AG08395 (cell line): Measurements from ENCODE around the gene CHIT1.
"Not testable (repeated sequence)": the region's sequence is repeated elsewhere in the genome, so short reads cannot be mapped to it uniquely, and the experiment has no call there.

Experiments
- DNase-seq: peaks from one replicate; pipeline ENCODE4 v3.0.0; 2012; ENCODE audit warnings: mixed read lengths, low spot score

Gene CHIT1

DNA sequence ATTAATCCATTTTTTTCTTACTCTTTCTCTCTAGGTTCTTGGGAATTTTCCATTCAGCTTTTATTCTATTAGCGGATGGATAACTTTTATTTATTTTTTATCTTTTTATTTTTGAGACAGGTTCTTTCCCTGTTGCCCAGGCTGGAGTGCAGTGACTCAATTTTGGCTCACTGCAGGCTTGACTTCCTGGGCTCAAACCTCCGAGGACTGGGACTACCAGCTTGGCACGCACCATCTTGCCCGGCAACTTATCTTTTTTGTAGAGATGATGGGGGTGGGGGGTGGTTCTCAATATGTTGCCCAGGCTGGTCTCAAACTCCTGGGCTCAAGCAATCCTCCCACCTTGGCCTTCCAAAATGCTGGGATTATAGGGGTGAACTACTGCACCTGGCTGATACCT, 36.1 kb upstream of the CHIT1 start:
- no peak for DNase-seq

DNA sequence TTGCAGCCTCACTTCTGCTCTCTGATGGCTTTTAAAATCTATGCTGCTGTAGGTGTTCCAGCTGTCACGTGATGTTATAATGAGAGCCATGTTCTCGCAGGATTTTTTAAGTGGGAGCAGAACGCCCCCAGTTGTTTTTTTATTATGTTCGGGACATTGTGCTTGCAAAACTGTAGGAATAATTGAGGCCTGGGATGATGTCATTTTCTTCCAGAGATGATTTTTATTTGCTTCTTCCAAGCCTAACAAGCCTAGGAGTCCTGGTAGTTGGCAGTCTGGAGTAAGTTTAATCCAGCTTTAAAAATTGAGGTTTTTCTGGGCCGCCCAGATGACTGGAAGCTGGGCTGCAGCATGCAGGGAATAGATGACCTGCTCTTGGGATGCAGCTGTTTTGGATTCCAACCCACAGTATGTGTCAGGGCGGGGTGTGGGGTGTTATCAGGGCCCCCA, 34.6 kb upstream of the CHIT1 start:
- peak; percentile 48 for DNase-seq

DNA sequence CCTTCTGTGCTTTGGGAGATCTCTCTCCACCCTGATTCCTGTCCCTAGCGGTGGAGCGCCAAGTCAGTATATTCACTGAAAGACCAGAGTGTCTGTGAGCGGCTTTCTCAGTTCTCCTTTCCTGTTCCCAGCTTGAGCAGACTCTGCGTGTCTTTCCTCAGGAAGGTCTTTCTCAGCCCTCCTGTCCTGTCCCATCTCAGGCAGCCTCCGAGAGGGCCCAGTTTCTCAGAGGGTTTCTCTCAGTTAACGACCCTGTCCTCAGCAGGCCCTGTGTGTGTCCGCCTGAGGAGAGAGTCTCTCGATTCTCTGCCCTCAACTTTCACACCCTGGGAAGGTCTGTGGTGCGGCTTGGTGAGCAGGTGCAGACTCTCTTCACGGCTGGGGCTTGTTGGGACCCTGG, 34.0 kb upstream of the CHIT1 start:
- DNase-seq: no peak

- DNase-seq: not testable (repeated sequence)
Observed at GRCh38 chr1:203256636-203257035, 27.2 kb upstream of the CHIT1 start.

GRCh38 chr1:203254782-203255181, 25.3 kb upstream of the CHIT1 start:
- not testable (repeated sequence) for DNase-seq

DNA sequence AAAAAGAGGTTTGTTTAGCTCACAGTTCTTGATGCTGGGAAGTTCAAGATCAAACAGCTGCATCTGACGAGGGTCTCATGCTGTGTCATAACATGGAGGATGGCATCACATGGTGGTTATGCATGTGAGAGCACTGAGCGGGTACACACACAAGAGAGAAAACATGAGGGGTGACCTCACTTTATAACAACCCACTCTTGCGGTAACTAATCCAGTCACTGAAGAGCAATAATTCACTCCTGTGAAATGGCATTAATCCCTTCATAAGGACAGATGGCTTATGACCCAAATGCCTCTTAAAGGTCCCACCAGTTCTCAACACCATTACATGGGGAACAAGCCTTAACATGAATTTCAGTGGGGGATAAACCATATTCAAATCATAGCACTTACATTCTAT, 23.2 kb upstream of the CHIT1 start:
- DNase-seq: no peak

GRCh38 chr1:203251466-203251865, 22.0 kb upstream of the CHIT1 start:
- no peak for DNase-seq

GRCh38 chr1:203250911-203251310, 21.4 kb upstream of the CHIT1 start:
- no peak for DNase-seq

DNA sequence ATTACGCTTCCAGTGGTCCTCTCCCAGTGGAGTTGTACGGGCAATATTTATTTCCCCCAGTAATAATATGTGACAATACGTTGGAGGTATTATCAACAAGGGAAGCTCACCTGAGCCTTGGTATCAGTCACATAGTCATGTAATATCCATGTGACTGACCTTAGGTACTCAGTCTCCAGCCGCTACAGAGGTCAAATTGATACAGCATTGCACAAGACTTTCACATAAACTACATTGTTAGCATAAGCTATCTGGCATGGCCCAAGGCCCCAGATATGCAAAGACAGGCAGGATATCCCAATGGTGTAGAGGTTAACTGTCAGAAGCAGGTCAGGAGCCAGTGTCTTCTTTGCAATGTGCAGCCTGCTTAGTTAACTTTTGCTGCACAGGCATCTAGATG, 15.3 kb upstream of the CHIT1 start:
- no peak for DNase-seq

- DNase-seq: not testable (repeated sequence)
Observed at GRCh38 chr1:203241708-203242107, 12.2 kb upstream of the CHIT1 start.

DNA sequence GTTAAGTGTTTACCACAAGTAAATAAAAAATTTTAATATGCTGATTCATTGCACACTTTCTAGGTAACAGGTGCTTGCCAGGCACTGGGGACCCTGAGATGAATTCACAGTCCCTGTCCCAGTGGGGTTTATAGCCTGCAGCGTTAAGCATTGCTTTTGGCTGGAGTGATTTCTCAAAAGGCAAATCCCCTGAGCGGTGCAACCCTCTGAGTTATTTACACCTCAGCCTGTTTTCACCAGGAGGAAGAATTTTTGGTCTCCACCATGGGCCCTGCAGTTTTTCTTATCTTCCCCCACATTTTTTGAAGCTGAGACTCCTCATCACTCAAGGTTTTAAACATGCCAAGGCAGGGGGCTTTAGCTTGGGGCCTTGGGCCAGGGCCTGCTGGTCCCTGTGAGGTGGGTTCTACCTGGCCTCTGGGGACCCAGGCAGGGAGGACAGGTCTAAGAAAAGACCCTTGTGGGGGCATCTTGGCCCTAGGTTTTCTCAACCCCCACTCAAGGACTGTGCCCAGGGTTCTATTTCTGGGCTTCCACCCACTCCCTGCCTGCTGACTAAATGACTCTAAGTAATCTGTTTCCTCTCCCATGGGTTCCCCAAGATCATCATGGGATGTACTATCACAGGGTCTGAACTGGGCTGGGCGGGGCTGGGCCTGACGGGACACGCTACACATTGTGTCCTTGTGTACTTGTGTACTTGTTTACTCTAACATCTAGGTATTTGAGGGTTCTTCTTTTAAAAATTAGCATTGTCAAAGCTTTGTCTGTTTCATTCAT, 10.2 kb upstream of the CHIT1 start:
- no peak for DNase-seq

GRCh38 chr1:203239081-203239480, 9.6 kb upstream of the CHIT1 start:
- DNase-seq: no peak

- DNase-seq: no peak
Observed at GRCh38 chr1:203238535-203238934, 9.1 kb upstream of the CHIT1 start.

DNA sequence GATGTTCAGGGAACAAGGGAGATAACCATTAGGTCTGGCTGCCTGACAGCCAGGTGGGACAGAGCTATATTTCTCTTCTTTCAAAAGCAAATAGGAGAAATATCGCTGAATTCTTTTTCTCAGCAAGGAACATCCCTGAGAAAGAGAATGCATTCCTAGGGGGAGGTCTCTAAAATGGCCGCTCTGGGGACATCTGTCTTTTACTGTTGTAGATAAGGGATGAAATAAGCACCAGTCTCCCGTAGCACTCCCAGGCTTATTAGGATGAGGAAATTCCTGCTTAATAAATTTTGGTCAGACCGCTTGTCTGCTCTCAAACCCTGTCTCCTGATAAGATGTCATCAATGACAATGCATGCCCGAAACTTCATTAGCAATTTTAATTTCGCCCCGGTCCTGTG, 5.4 kb upstream of the CHIT1 start:
- DNase-seq: not testable (repeated sequence)

GRCh38 chr1:203228670-203229069, 803 bp downstream of the CHIT1 start:
- DNase-seq: no peak

DNA sequence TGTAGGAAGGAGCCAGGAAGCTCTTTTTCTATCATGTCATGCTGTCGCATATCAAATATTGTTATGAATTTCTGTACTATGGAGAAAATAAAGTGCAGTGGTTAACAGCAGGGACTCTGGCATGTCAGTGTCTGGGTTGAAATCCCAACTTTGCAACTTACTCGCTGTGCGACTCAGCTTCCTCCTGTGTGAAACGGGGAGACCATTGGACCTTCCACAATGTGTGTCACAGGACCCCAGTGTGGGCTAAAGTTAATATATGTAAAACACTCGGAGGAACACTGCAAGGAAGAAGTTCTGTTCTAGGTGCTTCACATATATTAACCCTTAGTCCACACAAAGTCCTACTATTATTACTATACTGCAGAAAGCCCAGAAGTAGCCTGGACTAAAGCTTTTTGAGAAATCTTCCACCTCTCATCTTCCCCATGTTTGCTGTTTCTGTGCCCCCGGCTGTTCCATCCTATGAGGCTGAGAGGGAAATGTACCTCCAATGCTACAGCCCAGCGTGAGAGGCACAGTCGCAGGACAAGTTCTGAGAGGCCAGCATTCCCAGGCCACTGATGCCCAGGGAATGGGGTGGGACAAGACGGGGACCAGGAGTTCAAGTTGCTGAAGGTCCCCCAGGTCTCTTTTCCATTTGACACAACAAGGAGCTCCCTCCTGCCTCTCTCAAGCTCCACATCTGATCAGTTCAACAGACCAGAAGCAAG, 1.9 kb downstream of the CHIT1 start:
- DNase-seq: no peak

DNA sequence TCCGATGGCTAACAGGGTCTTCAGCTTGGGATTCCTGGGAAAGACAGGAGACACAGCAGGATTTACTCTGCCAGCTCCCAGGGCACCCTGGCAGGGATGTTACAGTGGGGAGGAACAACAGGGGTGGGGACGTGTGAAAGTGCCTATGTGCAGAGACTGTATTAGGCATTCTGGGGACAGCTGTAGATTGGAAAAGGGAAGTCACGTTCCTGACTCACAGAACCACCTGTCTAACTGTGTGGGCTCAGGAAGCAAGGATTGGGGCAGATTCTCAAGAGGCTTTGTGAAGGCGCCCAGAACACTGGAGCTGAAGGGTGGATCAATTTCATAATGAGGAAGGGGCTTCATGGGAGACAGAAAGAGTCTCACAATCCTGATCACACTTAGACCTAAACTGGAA, 4.4 kb downstream of the CHIT1 start:
- DNase-seq: no peak

DNA sequence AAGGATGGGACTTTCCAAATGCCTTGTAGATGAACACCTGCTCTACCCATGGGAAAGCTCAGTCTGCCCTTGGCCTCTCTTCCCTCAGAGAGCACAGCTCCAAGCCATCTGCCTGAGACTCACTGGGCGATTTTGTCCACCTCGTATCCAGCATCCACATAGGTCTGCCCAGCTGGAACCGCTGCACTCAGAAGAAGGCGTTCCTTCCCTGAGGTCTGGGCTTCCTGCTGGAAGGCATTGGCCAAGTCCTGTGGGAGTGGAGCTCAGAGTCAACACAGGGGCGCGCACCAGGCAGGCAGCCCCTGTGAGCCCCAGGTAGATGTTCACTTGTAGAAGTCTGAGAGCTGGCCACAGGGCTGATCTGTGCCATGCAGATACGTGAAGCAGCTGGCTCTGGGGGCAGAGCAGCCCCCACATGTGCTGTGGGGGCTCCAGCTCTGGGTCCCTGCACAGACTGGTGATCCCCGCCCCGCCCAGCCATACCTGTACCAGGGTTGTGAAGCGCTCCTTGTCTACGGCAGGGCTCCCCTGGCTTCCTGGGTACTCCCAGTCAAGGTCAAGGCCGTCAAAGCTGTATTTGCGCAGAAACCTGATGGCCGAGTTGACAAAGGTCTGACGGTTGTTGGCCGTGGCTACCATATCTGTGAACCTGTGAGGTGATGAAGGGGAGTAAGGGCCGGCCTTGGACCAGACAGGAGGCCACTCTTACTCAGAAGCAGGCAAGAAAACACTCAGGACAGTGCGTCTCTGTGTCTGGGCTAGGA, 6.3 kb downstream of the CHIT1 start:
- no peak for DNase-seq

GRCh38 chr1:203219934-203220333, 9.5 kb downstream of the CHIT1 start:
- DNase-seq: no peak

DNA sequence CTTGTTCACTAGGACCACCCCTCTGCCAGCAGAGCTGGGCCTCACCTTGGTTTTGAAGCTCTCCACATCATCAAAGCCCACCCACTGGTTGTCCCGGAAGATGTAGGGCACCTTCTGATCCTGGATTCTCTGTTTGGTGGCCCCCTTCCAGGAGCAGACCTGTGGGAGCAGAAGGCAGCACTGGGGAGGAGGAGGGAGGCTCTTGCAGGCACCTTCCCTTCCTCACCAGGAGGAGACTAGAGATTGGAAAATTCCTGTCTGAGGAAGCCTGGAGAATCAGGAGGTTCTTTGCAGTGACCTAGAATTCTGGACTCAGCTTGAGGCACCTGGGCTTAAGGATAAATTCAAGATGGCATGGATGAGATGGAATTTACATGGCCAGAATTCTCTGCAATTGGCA, 10.3 kb downstream of the CHIT1 start:
- DNase-seq: no peak

DNA sequence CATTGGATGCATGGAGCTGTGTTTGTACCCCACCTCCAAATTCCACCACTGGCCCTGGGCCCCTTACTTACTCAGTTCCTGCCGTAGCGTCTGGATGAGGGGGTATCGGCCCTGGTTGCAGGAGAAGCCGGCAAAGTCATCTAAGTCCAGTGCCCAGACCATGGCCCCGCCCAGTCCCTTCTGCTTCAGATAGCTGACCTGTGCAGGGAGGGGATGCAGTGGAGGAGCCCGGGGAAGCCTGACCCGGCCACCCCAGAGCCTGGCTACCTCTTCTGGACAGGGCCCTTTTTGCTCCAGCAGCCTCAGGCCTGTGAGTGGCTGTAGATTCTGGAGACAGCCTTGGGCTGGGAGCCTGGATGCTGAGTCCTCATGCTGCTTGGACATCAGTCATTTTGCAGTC, 11.8 kb downstream of the CHIT1 start:
- no peak for DNase-seq

- DNase-seq: no peak
Observed at GRCh38 chr1:203217139-203217655, 12.3 kb downstream of the CHIT1 start.
